ENCODE measurements around the gene LAMB4. TPM values are rescaled to one million over a fixed set of nuclear protein-coding genes. Genes with fewer than 3 reads are reported as not detected.
A peak's percentile ranks its signal among the peaks of the same experiment; 100 is the strongest.

The LAMB4 gene
- polyA plus RNA-seq, 1 of the 3 experiments (the other 2 are of a cell fraction): 0.36 TPM

DNA sequence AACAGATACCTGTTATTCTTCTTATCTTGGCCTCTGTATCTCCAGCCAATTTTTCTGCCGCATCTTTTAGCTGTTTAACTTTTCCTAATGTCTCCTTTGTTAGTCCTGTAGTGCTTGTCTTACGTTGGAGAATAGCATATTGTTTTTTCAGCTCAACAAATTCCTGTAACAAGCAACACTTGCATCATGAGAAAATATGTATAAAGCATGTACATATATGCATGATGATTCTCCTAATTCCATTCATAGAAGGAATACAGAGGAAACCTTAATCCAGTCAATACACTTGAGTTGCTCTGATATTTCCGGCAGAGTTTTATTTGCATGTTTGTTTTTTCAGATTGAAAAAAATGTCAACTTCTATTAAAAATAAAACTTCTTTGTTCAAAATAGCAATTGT is 101.1 kb downstream of the LAMB4 start:
- ChIA-PET POLR2A (no interaction called here), CTCF (interaction anchor here (0.9 kb wide), 1 partner anchor 13 kb away, joined by 3 read pairs; no protein-coding TSS in a partner anchor)
- Histone ChIP-seq H3K9me2 (no peaks in the 10 kb centered on the region), H4K20me1 (ENCODE audit: insufficient read depth) (no peaks in the 10 kb centered on the region), H3K4me1 (ENCODE audit: control insufficient read depth in 1 of 2, insufficient read depth in 2 of 2, low read depth in 1 of 2, low read length in 1 of 2) (peaks cover 0 to 31% of the 10 kb centered on the region in 2 experiments), H3K4me2 (no peak overlapping the region), H3K9me3 (no peaks in the 10 kb centered on the region), H3K79me2 (ENCODE audit: insufficient read depth) (no peaks in the 10 kb centered on the region), H3K27ac (ENCODE audit: low read depth in 2 of 2, low read length in 1 of 2) (peak overlapping the region in 1 of 2 experiments; percentile 88; a peak in 2 of 4 replicates), H3K4me3 (ENCODE audit: low read depth in 2 of 2, low read length in 1 of 2) (no peak overlapping the region), H3F3A (replicated peaks; ENCODE audit: insufficient read depth) (peaks cover 32% of the 10 kb centered on the region), H3K27me3 (ENCODE audit: insufficient read depth) (no peaks in the 10 kb centered on the region), H2AFZ (ENCODE audit: low read depth) (no peak overlapping the region), H3K9ac (no peak overlapping the region), H3K36me3 (replicated peaks in 1 of 2; ENCODE audit: control insufficient read depth in 1 of 2, insufficient read depth in 2 of 2, low read length in 1 of 2) (no peaks in the 10 kb centered on the region)
- TF ChIP-seq GATA2 (CRISPR knock-in tag; IDR thresholded peaks at IDR 0.05) (no peak), SIN3A (IDR thresholded peaks at IDR 0.05; ENCODE audit: borderline replicate concordance, low read depth, low read length) (no peak), FOXJ3 (CRISPR knock-in tag; IDR thresholded peaks at IDR 0.05) (no peak)
- TF ChIP-seq, protein P1, sequence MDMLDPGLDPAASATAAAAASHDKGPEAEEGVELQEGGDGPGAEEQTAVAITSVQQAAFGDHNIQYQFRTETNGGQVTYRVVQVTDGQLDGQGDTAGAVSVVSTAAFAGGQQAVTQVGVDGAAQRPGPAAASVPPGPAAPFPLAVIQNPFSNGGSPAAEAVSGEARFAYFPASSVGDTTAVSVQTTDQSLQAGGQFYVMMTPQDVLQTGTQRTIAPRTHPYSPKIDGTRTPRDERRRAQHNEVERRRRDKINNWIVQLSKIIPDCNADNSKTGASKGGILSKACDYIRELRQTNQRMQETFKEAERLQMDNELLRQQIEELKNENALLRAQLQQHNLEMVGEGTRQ (IDR thresholded peaks at IDR 0.05; ENCODE audit: borderline replicate concordance, low read depth, low read length): no peak
- DNase-seq: no peak
- 96% methylated on average over 3 of the region's 3 CpGs for WGBS (ENCODE audit: low lambda C conversion rate)

DNA sequence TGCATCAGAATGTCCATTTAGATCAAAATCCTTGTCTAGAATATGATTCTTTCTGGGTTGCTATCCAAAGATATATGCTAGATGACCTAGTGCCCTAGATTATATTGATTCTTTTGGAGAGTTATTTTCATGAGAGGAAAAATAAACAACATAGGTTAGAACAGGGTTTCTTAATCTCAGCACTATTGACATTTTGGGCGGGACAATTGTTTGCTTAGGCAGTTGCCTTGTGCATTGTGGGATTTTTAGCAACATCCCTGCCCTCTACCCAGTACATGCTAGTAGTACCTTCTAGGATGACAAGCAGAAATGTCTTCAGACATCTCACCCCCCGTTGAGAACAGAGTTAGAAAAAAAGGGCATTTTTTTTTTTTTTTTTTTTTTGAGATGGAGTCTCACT is 102.0 kb downstream of the LAMB4 start:
- H3K4me1 ChIP-seq (ENCODE audit: control insufficient read depth in 1 of 2, insufficient read depth in 2 of 2, low read depth in 1 of 2, low read length in 1 of 2): peaks cover 0 to 31% of the 10 kb centered on the region in 2 experiments
- H3K9me3 ChIP-seq: no peaks in the 10 kb centered on the region
- H4K20me1 ChIP-seq (ENCODE audit: insufficient read depth): no peaks in the 10 kb centered on the region
- H2AFZ ChIP-seq (ENCODE audit: low read depth): no peak overlapping the region
- H3K4me3 ChIP-seq (ENCODE audit: low read depth in 2 of 2, low read length in 1 of 2): no peak overlapping the region
- no peak for DNase-seq
- H3K9ac ChIP-seq: no peak overlapping the region
- 83% methylated on average over 2 of the region's 2 CpGs for WGBS (ENCODE audit: low lambda C conversion rate)
- TF ChIP-seq RCOR1 (IDR thresholded peaks at IDR 0.05; ENCODE audit: low read length) (no peak), FOXM1 (IDR thresholded peaks at IDR 0.05; ENCODE audit: low read depth) (no peak), RXRA (IDR thresholded peaks at IDR 0.05; ENCODE audit: borderline replicate concordance, low read depth) (no peak), JUND (IDR thresholded peaks at IDR 0.05) (no peak), TCF12 (IDR thresholded peaks at IDR 0.05) (no peak), RFX5 (IDR thresholded peaks at IDR 0.05; ENCODE audit: low read length) (no peak), SIN3A (IDR thresholded peaks at IDR 0.05; ENCODE audit: borderline replicate concordance, low read depth, low read length) (no peak), GABPA (IDR thresholded peaks at IDR 0.05; ENCODE audit: low read depth) (no peak), NFIC (IDR thresholded peaks at IDR 0.05; ENCODE audit: borderline replicate concordance) (no peak), YY1 (IDR thresholded peaks at IDR 0.05; ENCODE audit: low read depth) (no peak), GATA2 (CRISPR knock-in tag; IDR thresholded peaks at IDR 0.05) (no peak), SMC3 (IDR thresholded peaks at IDR 0.05; ENCODE audit: low read depth, low read length) (no peak), TAF1 (IDR thresholded peaks at IDR 0.05; ENCODE audit: borderline replicate concordance, low read depth, low read length) (no peak), FOXJ3 (CRISPR knock-in tag; IDR thresholded peaks at IDR 0.05) (no peak)
- TF ChIP-seq, protein P2, sequence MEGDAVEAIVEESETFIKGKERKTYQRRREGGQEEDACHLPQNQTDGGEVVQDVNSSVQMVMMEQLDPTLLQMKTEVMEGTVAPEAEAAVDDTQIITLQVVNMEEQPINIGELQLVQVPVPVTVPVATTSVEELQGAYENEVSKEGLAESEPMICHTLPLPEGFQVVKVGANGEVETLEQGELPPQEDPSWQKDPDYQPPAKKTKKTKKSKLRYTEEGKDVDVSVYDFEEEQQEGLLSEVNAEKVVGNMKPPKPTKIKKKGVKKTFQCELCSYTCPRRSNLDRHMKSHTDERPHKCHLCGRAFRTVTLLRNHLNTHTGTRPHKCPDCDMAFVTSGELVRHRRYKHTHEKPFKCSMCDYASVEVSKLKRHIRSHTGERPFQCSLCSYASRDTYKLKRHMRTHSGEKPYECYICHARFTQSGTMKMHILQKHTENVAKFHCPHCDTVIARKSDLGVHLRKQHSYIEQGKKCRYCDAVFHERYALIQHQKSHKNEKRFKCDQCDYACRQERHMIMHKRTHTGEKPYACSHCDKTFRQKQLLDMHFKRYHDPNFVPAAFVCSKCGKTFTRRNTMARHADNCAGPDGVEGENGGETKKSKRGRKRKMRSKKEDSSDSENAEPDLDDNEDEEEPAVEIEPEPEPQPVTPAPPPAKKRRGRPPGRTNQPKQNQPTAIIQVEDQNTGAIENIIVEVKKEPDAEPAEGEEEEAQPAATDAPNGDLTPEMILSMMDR (IDR thresholded peaks at IDR 0.05): no peak
- TF ChIP-seq, protein P1 (IDR thresholded peaks at IDR 0.05; ENCODE audit: borderline replicate concordance, low read depth, low read length): no peak
- TF ChIP-seq, protein P3, sequence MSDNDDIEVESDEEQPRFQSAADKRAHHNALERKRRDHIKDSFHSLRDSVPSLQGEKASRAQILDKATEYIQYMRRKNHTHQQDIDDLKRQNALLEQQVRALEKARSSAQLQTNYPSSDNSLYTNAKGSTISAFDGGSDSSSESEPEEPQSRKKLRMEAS (IDR thresholded peaks at IDR 0.05; ENCODE audit: low read depth): no peak
- H3K27ac ChIP-seq (ENCODE audit: low read depth in 2 of 2, low read length in 1 of 2): no peak overlapping the region
- H3F3A ChIP-seq (replicated peaks; ENCODE audit: insufficient read depth): peaks cover 42% of the 10 kb centered on the region
- H3K4me2 ChIP-seq: no peak overlapping the region
- CTCF ChIA-PET: no interaction called here
- no peaks in the 10 kb centered on the region for H3K36me3 ChIP-seq (replicated peaks in 1 of 2; ENCODE audit: control insufficient read depth in 1 of 2, insufficient read depth in 2 of 2, low read length in 1 of 2)
- H3K27me3 ChIP-seq (ENCODE audit: insufficient read depth): no peaks in the 10 kb centered on the region
- H3K9me2 ChIP-seq: no peaks in the 10 kb centered on the region
- POLR2A ChIA-PET: no interaction called here
- no peaks in the 10 kb centered on the region for H3K79me2 ChIP-seq (ENCODE audit: insufficient read depth)
